K562 treated with DMSO at 1 percent for 24 hours (cell line): ENCODE measurements around the gene CMPK1. TPM values are rescaled to one million over a fixed set of nuclear protein-coding genes. Genes with fewer than 3 reads are reported as not detected.

Source experiments
- total RNA-seq: library from RNA; unstranded; fragments of 300-600 nt; gene quantifications from 2 replicates; pipeline ENCODE4 v1.2.3, GENCODE V29; 2022; ENCODE audit warnings: low read depth; ENCODE audit not compliant: insufficient read depth

CMPK1 gene, protein sequence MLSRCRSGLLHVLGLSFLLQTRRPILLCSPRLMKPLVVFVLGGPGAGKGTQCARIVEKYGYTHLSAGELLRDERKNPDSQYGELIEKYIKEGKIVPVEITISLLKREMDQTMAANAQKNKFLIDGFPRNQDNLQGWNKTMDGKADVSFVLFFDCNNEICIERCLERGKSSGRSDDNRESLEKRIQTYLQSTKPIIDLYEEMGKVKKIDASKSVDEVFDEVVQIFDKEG
- total RNA-seq = 60.5 and 69.2 TPM in 2 replicates

GRCh38 chr1:47333578-47333921, at the start of gene CMPK1:
CMPK1 (plus strand) TSS chr1:47333790; CDS start chr1:47333946, 156 bp downstream.

GRCh38 chr1:47313915-47314664, 19.5 kb upstream of the CMPK1 start, which contains the start of gene STIL:
STIL (minus strand) TSS chr1:47314147; CDS start chr1:47310319, 3,828 bp downstream.

GRCh38 chr1:47415728-47416318, 82.2 kb downstream of the CMPK1 start, which contains the start of gene FOXE3:
FOXE3 (plus strand) TSS chr1:47416285; CDS start chr1:47416316, 31 bp downstream.

Other genes starting within 250 kb of the CMPK1 start
- not detected in 2 replicates for gene CYP4A22, start 196.3 kb upstream of the CMPK1 start, total RNA-seq
- 4.1 and 5.7 TPM in 2 replicates for gene PDZK1IP1, start 143.8 kb upstream of the CMPK1 start, total RNA-seq
- 39.2 and 49.0 TPM in 2 replicates for gene TAL1, start 101.6 kb upstream of the CMPK1 start, total RNA-seq
- gene STIL, start 19.6 kb upstream of the CMPK1 start, total RNA-seq = 23.9 and 25.1 TPM in 2 replicates
- gene FOXE3, start 82.5 kb downstream of the CMPK1 start, total RNA-seq = 0.35 TPM in 1 of 2 replicates, not detected in the other
- 3.4 and 3.7 TPM in 2 replicates for gene FOXD2, start 104.3 kb downstream of the CMPK1 start, total RNA-seq